Putamen (tissue), 1 donor: ENCODE results near the gene DNAAF1.
"Not testable (repeated sequence)": the region's sequence is repeated elsewhere in the genome, so short reads cannot be mapped to it uniquely, and the experiment has no call there.

ENCODE experiments used
- DNase-seq: peaks from one replicate; pipeline ENCODE4 v3.0.0-alpha.2; 2016; ENCODE audit warnings: low spot score

DNAAF1 gene

DNA sequence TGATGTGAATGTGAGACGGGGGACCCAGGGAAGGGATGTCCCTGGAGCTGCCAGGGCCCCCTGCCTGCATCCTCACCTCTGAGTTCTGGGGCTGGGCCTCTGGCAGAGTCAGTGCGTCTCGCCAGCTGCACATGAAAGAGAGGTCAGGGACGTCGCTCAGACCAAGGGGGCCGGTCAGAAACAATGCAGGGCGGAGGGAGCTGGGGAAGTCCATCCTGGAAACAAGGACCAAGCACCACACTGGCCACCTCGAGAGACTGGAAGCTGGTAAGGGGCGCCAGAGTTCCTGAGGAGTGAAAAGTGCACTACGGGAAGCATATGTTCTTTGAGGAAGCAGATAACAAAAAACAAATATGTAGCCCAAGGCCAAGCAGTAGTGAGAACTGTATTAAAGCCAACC lies 39.7 kb downstream of the DNAAF1 start:
- no peak for DNase-seq

DNA sequence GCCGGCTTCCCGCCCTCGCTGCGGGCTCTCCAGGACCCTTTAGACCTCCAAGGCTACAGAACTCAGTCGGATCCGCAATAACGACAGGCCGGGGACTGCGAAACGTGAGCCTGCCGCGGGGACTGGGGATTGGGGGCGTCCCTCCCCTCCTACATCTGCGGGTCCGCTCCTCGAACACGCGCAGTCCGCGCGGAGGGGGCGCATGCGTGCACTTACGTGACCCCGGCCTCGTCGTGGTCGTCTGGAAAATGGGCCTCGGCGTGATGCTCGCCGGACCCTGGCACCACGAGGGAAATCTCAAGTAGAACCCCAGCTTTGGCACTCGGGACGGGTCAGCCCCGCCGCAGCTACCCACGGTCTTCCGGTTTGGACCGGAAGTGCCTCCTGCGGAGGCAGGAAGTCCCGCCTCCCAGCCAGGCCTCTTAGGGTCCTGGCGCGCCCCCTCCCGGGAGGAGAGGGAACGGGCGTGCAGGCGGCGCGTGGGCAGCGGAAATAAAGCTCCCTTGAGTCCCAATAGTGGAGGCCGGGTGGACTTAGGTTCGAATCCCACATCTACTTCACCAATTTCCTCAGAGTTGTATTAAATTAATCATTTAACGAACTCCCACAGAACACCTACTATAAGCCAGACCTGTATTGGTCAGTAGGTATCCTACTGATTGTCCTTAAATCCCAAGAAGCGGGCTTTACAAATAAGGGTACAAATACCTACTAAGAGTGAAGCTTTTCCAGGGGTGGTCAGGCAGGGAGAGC lies 41.8 kb downstream of the DNAAF1 start, which contains the start of gene TAF1C:
Gene TAF1C, minus strand, starts transcription at position 373 of the 753 bp plus-strand sequence. CDS start 2,069 bp downstream, outside the sequence.
- DNase-seq = peak; percentile 95

DNA sequence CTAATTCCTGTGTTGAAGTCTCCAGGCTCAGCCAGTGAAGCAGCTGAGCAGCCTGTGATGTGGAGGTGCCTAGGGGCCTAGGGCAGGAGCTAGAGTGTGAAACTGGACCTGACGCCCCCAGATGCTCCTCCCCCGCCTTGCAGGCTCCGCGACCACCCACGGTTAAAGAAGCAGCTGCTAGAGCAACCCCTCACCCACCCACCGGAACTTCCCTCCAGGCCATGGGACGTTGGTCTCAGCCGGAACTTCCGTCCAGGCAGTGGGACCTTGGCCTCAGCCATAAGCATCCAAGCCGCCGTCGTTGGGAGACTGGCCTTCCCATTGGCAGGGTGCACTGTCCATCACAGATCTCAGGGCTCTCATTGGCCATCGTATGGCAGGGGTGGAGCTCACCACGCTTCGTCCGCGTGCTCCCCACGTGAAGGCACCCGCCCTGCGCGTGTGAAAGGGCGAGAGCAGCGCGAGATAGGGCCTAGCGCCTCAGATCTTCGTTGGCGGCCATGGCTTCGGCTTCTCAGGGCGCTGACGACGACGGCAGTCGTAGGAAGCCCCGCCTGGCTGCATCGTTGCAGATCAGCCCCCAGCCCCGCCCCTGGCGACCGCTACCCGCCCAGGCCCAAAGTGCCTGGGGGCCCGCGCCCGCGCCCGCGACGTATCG lies 45.8 kb downstream of the DNAAF1 start, which contains the start of gene ADAD2:
Gene ADAD2, plus strand, starts transcription at position 427 of the 658 bp plus-strand sequence. Its CDS starts 74 bp downstream, at position 501.
- DNase-seq = no peak

DNA sequence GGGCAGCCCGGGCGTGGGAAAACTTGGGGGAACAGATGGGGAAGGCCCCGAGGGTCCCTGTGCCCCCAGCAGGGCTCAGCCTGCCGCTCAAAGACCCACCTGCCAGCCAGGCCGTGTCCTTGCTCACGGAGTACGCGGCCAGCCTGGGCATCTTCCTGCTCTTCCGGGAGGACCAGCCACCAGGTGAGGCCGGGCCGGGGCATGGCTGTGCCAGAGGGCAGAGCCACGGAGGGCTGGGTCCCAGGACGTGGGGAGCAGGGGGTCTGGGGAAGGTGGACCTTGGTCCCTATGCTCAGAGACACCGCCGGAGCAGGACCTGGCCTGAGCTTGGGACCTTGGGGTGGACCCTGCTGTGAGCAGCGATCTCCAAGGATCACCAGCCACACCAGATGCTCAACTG lies 46.4 kb downstream of the DNAAF1 start:
- no peak for DNase-seq

DNA sequence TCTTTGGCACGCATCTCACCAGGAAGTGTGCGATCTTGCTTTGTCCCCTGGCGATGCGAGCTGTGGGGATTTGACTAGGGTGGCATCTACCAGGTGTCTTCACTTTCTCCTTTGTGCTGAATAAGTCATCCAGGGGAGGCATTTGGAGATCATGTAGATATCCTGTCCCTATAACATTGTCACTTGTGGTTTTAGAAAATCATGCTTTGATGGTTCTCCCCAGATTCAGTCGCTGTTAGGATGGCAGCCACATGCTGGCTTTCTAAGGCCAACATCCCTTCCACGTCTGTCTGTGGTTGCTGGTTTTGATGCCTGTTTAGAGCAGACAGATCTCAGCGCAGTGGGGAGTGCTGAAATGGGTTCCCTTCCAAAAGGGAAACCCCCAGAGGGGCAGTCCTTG lies 48.4 kb downstream of the DNAAF1 start:
- DNase-seq = no peak

DNA sequence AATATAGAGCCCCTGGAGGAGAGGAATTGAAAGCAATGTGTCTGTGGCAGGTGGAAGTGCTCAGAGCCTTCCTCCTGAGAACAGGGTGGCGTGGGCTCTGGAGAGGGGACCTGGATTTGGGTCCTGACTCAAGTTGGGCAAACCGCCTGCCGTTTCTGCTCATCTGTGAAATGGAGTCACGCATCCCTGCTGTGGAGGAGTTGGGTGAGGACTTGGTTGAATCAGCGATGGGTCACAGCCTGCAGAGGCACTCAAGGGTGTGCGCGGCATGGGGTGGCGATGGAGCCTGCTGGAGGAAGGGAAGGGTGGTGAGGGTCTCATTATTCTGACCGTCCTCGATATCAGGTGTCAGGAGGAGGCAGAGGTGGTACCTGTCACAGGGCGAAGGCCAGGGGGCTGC lies 48.9 kb downstream of the DNAAF1 start:
- no peak for DNase-seq

DNA sequence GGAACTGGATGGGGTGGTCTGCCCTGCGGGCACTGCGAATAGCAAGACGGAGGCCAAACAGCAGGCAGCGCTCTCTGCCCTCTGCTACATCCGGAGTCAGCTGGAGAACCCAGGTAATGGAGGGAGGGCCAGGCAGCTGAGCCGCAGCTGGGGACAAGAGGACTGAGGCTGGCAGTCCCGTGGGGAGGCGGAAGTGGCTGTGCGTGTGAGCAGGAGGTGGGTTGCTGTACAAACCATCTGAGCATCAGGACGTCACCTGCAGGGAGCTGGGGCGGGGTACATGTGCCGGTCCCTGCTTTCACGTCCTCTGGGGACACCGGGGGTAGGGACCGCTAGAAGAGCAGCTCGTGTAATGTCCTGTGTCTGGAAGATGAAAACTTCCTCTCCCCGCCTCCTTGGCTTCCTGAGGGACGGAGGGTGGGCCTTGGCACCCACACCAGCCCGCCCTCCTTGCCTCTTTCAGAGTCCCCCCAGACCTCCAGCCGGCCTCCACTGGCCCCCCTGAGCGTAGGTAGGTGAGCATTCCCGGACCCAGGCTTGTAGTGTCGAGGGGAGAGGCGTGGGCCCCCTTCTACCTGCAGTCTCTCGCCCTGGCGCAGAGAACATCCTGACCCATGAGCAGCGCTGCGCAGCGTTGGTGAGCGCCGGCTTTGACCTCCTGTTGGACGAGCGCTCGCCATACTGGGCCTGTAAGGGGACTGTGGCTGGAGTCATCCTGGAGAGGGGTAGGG lies 49.5 kb downstream of the DNAAF1 start:
- DNase-seq = no peak

DNA sequence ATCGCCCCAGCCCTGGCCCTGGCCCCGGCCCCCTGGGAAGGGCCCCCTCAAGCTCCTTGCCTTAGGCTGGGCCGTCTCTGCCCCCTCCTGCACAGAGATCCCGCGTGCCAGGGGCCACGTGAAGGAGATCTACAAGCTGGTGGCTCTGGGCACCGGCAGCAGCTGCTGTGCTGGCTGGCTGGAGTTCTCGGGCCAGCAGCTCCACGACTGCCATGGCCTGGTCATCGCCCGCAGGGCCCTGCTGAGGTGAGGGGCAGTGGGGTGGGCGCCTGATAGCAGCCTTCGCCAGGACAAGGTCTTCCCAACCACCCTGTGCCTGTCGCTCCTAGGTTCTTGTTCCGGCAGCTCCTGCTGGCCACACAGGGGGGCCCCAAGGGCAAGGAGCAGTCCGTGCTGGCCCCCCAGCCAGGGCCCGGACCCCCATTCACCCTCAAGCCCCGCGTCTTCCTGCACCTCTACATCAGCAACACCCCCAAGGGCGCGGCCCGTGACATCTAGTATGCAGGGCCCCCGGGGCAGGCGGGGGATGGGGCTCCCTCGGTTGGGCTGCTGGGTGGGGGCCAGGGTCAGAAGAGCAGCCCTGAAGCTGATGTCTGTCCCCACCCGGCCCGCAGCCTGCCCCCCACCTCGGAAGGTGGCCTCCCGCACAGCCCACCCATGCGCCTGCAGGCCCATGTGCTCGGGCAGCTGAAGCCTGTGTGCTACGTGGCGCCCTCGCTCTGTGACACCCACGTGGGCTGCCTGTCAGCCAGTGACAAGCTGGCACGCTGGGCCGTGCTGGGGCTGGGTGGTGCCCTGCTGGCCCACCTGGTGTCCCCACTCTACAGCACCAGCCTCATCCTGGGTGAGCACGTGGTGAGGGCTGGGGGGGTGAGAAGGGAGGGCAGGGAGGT lies 50.3 kb downstream of the DNAAF1 start:
- no peak for DNase-seq

DNA sequence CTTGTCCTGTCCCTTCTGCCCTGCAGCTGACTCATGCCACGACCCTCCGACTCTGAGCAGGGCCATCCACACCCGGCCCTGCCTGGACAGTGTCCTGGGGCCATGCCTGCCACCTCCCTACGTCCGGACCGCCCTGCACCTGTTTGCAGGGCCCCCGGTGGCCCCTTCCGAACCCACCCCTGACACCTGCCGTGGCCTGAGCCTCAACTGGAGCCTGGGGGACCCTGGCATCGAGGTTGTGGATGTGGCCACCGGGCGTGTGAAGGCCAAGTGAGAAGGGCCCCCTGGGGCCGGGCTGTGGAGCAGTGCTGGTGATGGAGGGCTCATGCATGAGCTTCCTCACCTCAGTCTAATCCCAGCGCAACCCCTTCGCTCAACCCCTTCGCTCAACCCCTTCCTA lies 51.0 kb downstream of the DNAAF1 start:
- DNase-seq = no peak

DNA sequence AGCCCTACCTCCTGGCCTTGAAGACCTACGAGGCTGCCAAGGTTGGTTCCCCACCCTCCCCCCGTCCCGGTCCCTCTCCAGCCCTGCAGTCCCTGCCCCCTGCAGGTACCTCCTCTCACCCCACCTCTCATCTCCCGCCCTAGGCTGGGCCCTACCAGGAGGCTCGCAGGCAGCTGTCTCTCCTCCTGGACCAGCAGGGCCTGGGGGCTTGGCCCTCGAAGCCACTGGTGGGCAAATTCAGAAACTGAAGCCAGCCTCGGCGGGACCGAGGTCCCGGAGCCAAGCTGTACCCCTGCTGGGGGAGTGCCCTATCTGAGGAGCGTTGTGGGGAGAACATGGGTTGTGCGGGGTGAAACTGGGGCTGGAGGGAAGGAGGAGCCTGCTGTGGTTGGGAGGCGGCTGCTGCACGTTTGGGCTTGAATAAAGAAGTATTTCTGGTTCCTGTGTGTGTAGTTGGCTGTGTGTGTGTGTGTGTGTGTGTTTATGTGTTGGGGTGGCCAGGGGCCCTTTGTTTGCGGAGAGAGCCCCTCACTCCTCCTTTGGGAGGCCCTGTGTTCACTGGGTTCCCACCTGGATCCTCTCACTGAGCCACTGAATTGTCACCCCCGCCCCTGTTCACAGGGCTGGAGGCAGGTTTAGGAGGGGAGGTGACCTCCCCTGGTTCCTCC lies 51.8 kb downstream of the DNAAF1 start:
- no peak for DNase-seq

DNA sequence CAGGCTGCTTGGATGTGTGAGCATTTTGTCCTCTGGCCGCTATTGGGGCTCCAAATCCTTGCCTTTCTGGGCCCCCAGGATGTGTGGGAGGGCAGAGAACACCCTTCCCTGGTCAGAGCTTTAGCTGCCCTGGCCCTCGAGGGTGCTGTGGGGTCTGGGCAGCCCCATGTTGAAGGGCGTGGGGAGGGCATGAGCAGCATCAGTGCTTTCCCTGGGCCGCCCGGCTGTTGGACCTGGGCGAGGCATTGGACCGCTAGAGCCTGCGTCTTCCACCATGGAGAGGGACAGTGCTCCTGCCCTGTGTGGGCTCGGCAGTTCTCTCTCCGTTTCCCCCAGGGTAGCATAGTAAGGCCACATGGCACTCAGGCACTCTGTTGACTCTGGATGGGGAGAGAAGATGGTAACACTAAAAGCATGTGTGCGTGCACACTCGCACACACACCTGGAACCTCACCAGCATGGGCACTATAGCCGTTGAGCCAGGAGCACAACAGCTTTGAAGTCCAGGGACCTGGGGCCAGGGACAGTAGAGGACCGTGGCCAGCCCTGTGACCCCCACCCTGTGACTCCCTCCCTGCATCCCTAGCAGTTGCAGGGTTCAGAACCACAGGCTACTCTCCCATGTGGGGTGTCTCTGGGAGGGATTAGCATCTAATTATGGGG lies 52.5 kb downstream of the DNAAF1 start:
- DNase-seq = no peak

DNA sequence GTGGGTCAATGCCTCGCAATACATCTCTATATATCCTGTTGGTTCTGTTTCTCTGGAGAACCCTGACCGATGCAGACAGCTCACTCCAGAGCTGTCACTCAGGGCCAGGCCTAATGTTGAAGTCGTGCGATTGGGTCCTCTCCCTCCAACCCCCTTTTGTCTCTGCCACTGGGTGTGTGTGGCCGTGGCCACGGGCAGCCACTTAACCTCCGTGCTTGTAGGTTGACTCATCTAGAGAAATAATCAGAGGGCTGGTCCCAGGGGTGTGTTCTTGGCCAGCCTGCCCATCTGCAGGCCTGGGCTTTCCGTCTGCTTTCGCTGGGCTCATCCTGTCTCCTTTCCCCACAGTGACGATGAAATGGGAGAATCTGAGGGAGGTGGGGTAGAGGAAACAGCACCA lies 53.3 kb downstream of the DNAAF1 start:
- no peak for DNase-seq

DNA sequence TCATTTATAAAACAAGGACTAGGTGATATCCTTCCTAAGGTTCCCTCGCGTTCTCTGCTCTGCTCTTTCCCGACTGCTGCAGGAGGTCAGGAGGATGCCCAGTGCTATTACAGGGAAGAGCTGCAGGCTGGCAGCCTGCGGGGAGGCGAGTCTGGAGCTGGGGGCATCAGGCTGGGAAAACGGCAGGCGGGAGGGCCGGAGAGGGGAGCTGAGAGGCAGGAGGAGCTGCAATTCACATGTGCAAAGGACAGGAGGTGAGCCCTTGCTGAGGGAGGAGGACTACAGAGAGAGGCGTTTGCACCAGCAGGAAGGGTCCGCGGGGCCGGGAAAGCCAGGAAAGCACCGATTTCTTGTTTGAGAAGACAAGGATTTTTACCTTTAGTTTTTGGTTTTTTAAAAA lies 54.0 kb downstream of the DNAAF1 start:
- DNase-seq = no peak

DNA sequence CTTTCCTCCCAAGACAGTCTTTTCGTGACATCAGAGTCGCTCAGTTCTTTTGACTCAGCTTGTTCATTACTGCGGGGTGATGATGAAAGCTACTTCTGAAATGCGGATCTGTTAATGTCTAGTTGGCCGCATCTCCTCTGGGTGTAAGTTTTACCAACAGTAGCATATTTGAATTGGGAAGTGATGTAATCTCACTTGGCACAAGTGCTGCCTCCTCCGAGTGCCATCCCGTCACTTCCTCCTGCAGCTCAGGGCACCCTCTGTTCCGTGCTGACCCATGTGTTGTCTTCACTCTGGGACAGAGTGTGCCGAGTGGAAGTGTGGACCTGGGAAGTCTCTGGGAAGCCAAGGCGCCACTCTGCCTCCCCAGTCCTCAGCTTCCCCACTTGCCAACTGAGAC lies 54.8 kb downstream of the DNAAF1 start:
- DNase-seq = no peak

DNA sequence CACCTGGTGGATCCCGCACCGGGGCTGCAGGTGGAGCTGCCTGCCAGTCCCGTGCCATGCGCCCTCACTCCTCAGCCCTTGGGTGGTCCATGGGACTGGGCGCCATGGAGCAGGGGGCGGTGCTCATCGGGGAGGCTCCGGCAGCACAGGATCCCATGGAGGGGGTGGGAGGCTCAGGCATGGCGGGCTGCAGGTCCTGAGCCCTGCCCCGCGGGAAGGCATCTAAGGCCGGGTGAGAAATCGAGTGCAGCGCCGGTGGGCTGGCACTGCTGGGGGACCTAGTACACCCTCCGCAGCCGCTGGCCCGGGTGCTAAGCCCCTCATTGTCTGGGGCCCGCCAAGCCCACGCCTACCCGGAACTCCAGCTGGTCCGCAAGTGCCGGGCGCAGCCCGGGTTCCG lies 59.4 kb downstream of the DNAAF1 start:
- not testable (repeated sequence) for DNase-seq

DNA sequence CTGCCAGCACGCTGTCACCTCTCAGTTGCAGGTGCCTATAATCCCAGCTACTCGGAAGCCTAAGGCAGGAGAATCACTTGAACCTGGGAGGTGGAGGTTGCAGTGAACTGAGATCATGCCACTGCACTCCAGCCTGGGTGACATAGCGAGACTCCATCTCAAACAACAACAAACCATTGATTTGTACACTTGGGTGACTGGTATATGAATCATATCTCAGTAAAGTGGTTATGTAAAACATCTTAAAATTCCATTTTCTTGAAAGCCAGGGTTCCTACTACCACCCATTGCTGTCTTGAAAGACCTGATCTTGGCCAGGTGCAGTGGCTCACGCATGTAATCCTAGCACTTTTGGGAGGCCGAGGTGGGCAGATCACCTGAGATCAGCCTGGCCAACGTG lies 60.0 kb downstream of the DNAAF1 start:
- DNase-seq = not testable (repeated sequence)

DNA sequence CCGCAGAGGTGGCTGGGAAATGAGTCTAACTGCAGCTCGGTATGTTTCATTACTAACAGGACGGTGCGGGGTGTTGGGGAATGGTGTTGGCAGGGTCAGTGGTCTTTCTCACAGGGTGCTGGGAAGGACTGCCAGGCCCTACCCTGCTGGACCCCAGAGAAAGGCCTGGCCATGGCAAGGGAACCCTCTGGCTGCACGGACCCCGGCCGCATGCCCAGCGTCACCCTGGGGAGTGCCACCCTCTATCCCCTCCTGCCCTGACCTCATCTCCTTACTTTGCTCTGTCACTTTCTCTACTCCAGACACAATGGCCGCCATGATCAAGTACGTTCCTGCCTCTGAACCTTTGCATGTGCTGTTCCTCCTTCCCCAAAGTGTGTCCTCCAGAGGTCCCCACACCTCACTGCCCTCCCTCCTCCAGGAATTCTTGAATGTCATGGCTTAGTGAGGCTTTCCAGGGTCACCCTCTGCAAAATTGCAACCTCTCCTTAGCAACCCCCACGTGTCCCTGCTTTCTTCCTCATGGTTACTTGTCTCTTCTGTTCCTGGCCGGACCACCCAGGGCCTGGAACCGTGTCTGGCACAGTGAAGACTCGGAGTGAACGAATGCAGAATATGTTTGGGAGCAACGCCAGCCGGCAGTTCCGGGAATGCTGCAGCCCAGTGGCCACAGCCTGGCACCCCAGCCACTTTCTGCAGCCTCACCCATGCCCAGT lies 61.0 kb downstream of the DNAAF1 start:
- no peak for DNase-seq

DNA sequence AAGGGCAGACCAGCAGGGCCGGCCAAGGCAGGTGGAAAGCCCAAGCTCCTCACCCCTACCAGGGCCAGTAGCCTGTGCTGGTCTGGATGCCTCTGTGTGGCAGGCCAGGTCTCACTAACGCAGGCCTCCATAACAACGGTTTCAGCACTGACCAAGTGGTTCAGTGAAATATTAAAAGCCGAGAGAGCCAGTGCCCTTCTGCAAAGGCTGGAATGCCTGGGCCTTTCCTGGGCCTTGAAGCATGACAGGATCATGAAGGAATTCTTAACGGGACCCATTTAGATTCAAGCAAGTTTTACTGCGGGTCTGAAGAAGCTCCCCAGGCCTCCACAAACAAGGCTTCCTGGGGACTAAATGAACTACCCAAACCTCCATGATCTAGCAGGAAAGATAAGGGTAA lies 62.1 kb downstream of the DNAAF1 start:
- DNase-seq = no peak

DNA sequence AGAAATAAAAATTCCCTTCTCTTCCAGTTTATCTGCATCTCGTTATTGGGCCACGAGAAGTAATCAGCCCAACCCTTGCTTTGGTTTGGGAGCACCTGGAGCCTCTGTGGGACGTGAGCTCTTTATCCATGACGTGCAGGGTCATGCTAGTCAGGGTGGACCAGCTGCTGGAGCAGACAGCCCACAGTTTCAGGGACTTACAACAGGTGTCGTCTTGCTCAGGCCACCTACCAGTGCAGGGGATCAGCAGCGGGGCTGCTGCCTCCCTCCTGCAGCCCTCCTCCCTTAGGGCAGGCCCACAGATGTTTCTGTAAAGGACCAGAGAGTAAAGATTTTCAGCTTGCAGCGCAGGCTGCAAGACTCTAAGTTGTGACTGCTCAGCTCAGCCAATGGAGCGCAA lies 62.8 kb downstream of the DNAAF1 start:
- DNase-seq = no peak

DNA sequence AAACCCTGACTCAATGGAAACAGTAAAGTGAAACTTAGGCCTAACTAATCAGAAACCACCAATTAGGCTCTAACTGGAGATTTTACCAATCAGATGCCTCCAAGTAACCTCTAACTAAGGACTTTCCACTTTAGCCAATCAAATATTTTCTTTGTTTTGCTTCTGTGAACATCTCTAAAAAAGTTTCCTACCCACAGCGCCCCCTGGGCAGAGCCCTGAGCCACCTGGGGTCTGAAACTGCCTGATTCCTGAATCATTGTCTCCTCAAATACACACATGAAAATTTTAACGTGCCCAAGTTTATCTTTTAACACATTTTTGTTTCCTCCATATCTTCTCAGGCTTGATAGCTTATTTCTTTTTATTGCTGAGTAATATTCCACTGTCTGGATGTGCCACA lies 64.9 kb downstream of the DNAAF1 start:
- no peak for DNase-seq
